Body of pancreas (tissue), 4 donors: ENCODE data around the gene ROBO1.

Source experiments
- POLR2A ChIP-seq, 3 donors: fragments of 450-650 bp; IDR thresholded peaks; one replicate each; pipeline ENCODE4 v1.6.1; 2016; ENCODE audit warnings: antibody characterized with exemption in 3 of 3, mild to moderate bottlenecking in 2 of 3
- TF ChIP-seq, protein P1 (sequence below), 7 experiments: fragments of 450-650 bp in 4 of 7; fragments of 200-600 bp in 3 of 7; sonication (generic) in 3 of 7; IDR thresholded peaks; one replicate each; pipeline ENCODE4 v1.5.1; 2016 to 2019; ENCODE audit warnings: antibody characterized with exemption in 7 of 7

DNA sequence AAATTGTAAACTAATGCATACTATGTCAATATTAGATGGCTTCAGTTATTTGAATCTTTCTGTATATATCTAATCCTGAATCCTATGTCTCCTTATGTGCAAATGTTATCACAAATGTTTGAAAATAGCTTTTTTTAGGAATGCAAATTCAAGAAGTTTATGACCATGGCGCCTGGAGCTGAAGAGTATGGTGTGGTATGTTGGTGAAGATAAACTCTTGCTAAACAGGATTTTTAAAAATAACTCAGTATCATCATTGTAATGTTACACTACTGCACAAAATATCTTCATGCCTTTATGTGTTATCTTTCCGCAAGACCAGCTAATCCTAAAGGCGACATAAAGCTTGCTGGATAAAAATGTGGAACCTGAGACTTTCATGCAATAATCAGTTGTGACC lies 382.6 kb downstream of the ROBO1 start:
- no peak for TF ChIP-seq POLR2A (IDR thresholded peaks at IDR 0.05)
- TF ChIP-seq, protein P1, sequence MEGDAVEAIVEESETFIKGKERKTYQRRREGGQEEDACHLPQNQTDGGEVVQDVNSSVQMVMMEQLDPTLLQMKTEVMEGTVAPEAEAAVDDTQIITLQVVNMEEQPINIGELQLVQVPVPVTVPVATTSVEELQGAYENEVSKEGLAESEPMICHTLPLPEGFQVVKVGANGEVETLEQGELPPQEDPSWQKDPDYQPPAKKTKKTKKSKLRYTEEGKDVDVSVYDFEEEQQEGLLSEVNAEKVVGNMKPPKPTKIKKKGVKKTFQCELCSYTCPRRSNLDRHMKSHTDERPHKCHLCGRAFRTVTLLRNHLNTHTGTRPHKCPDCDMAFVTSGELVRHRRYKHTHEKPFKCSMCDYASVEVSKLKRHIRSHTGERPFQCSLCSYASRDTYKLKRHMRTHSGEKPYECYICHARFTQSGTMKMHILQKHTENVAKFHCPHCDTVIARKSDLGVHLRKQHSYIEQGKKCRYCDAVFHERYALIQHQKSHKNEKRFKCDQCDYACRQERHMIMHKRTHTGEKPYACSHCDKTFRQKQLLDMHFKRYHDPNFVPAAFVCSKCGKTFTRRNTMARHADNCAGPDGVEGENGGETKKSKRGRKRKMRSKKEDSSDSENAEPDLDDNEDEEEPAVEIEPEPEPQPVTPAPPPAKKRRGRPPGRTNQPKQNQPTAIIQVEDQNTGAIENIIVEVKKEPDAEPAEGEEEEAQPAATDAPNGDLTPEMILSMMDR (IDR thresholded peaks at IDR 0.05), result no peak
